Stomach (tissue), 9 donors: ENCODE measurements around the gene PTPN7. TPM values are rescaled to one million over a fixed set of nuclear protein-coding genes. Genes with fewer than 3 reads are reported as not detected.

Experiments used
- DNase-seq, 2 donors: peaks; one replicate each; pipeline versions ENCODE4 v3.0.0 to v3.0.0-alpha.2; 2013 to 2019
- H3K27ac ChIP-seq, 5 donors: fragments of 200-600 bp in 4 of 5; sonication (generic) in 4 of 5; one replicate each; pipeline ENCODE4 v1.5.1; 2013 to 2019; ENCODE audit warnings: mild to moderate bottlenecking in 1 of 5, moderate library complexity in 1 of 5
- H3K27me3 ChIP-seq, 3 donors: fragments of 200-600 bp; sonication (generic); one replicate each; pipeline ENCODE4 v1.5.1; 2017 to 2019; ENCODE audit warnings: mixed run types in 1 of 3
- H3K36me3 ChIP-seq, 4 donors: fragments of 200-600 bp; sonication (generic); 1 replicate in 3 of 4; 2 replicates in 1 of 4; pipeline ENCODE4 v1.5.1; 2016 to 2019
- H3K4me1 ChIP-seq, 4 donors: fragments of 200-600 bp; sonication (generic); one replicate each; pipeline ENCODE4 v1.5.1; 2016 to 2019
- H3K4me3 ChIP-seq, 4 donors: fragments of 200-600 bp; sonication (generic) in 3 of 4; one replicate each; pipeline ENCODE4 v1.5.1; 2016 to 2019; ENCODE audit warnings: mild to moderate bottlenecking in 1 of 4
- H3K9me3 ChIP-seq, 4 donors: fragments of 200-600 bp; sonication (generic); one replicate each; pipeline ENCODE4 v1.5.1; 2016 to 2019
- EP300 ChIP-seq: sonication (generic); formaldehyde crosslinking; IDR thresholded peaks from one replicate; pipeline ENCODE4 v1.6.1; 2017; ENCODE audit warnings: antibody characterized with exemption
- POLR2A ChIP-seq, 4 donors: fragments of 450-650 bp; IDR thresholded peaks; one replicate each; pipeline ENCODE4 v1.6.1; 2016; ENCODE audit warnings: antibody characterized with exemption in 4 of 4, control low read depth in 2 of 4, mild to moderate bottlenecking in 1 of 4, moderate library complexity in 1 of 4
- POLR2AphosphoS5 ChIP-seq, 3 donors: sonication (generic); formaldehyde crosslinking; IDR thresholded peaks; one replicate each; pipeline ENCODE4 v1.6.1; 2016; ENCODE audit warnings: antibody characterized with exemption in 3 of 3
- WGBS, 5 donors: extraction: QIAGEN DNeasy Blood & Tissue Kit in 3 of 5; methylation state at CpG; one replicate each; pipeline versions ENCODE4 v1.1.5 to v1.1.7; 2013 to 2018; 5-methylcytosine and 5-hydroxymethylcytosine counted together
- intact Hi-C: fragments of 100-400 bp; cut with DNase I; formaldehyde crosslinking; loops from one replicate; pipeline ENCODE4 v1.15.1; 2023; ENCODE audit warnings: low total_unique reads
- polyA plus RNA-seq, 3 donors: library from polyadenylated mRNA; stranded (reverse); fragments of 200-250 nt; gene quantifications; one replicate each; pipeline ENCODE4 v1.2.3, GENCODE V29; 2013
- total RNA-seq, 5 donors: library from RNA; depleted of rRNA; stranded (reverse); fragments of >200 nt; gene quantifications; one replicate each; pipeline versions ENCODE4 v1.1.0 to v1.2.3, GENCODE V29; 2014 to 2016
- TF ChIP-seq, protein P1 (sequence below), 7 experiments: fragments of 450-650 bp in 4 of 7; fragments of 200-600 bp in 3 of 7; sonication (generic) in 3 of 7; IDR thresholded peaks; one replicate each; pipeline ENCODE4 v1.5.1; 2016 to 2019; ENCODE audit warnings: antibody characterized with exemption in 7 of 7, control low read depth in 2 of 7, mild to moderate bottlenecking in 1 of 7
- donor health status: healthy with polysubstance abuse.
- donor health status: Bipolar disorder and iron deficiency.
- donor health status: healthy.

Gene PTPN7
- total and polyA plus RNA-seq, 8 donors = 1.8 to 16.3 (median 4.0) TPM; not detected in 1

- intact Hi-C loops = no loop called here
- Histone ChIP-seq H3K36me3 (no peaks in the 10 kb centered on the region), H3K27me3 (peaks cover 0 to 62% (median 0%) of the 10 kb centered on the region in 3 donors), H3K4me1 (peaks cover 0 to 7% (median 5%) of the 10 kb centered on the region in 4 donors), H3K9me3 (no peaks in the 10 kb centered on the region), H3K4me3 (no peak overlapping the region), H3K27ac (no peak overlapping the region)
- TF ChIP-seq POLR2A (IDR thresholded peaks at IDR 0.05) (no peak), EP300 (no peak), POLR2AphosphoS5 (IDR thresholded peaks at IDR 0.05) (no peak)
- TF ChIP-seq, protein P1, sequence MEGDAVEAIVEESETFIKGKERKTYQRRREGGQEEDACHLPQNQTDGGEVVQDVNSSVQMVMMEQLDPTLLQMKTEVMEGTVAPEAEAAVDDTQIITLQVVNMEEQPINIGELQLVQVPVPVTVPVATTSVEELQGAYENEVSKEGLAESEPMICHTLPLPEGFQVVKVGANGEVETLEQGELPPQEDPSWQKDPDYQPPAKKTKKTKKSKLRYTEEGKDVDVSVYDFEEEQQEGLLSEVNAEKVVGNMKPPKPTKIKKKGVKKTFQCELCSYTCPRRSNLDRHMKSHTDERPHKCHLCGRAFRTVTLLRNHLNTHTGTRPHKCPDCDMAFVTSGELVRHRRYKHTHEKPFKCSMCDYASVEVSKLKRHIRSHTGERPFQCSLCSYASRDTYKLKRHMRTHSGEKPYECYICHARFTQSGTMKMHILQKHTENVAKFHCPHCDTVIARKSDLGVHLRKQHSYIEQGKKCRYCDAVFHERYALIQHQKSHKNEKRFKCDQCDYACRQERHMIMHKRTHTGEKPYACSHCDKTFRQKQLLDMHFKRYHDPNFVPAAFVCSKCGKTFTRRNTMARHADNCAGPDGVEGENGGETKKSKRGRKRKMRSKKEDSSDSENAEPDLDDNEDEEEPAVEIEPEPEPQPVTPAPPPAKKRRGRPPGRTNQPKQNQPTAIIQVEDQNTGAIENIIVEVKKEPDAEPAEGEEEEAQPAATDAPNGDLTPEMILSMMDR (IDR thresholded peaks at IDR 0.05) = no peak
- WGBS, 5 donors = 66 to 76% (median 72%) methylated on average over 14 to 19 of the region's 19 CpGs
- no peak for DNase-seq
Observed at GRCh38 chr1:202179828-202180750, 19.7 kb upstream of the PTPN7 start.

- Histone ChIP-seq H3K36me3 (no peaks in the 10 kb centered on the region), H3K9me3 (no peaks in the 10 kb centered on the region), H3K4me1 (no peaks in the 10 kb centered on the region), H3K27ac (no peak overlapping the region), H3K27me3 (peaks cover 0 to 40% (median 0%) of the 10 kb centered on the region in 3 donors), H3K4me3 (no peak overlapping the region)
- no peak for DNase-seq
- intact Hi-C loops = no loop called here
- 87 to 90% (median 89%) methylated on average over 21 to 29 of the region's 29 CpGs for WGBS, 5 donors
- no peak for TF ChIP-seq POLR2AphosphoS5 (IDR thresholded peaks at IDR 0.05)
- no peak for TF ChIP-seq EP300
- no peak for TF ChIP-seq POLR2A (IDR thresholded peaks at IDR 0.05)
- TF ChIP-seq, protein P1 (IDR thresholded peaks at IDR 0.05) = no peak
Observed at GRCh38 chr1:202176949-202177927, 16.8 kb upstream of the PTPN7 start.

DNA sequence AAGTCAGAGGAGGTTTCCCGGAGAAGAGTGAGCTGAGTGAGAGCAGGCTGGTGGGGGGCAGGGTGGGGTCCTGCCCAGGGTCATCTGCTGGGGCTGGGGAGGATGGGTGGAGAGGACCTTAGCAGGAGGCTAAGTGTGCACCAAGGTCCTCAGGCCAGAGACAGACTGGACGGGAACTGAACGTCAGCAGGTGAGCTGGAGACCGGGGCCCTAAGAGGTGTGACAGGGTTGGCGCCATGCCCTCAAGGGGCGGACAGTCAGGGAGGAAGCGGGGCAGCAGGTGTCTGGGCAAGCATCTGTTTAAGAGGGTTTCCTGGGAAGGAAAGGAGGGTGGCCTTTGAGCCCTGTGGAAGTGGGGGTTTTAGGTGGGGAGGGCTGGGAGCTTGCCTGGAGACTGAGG lies 13.6 kb upstream of the PTPN7 start:
- H3K27me3 ChIP-seq = peaks cover 0 to 16% (median 0%) of the 10 kb centered on the region in 3 donors
- no peak for TF ChIP-seq EP300
- TF ChIP-seq POLR2AphosphoS5 (IDR thresholded peaks at IDR 0.05) = no peak
- TF ChIP-seq POLR2A (IDR thresholded peaks at IDR 0.05) = no peak
- TF ChIP-seq, protein P1 (IDR thresholded peaks at IDR 0.05) = no peak
- 75 to 89% (median 82%) methylated on average over 7 of the region's 7 CpGs for WGBS, 5 donors
- intact Hi-C loops = no loop called here
- no peaks in the 10 kb centered on the region for H3K9me3 ChIP-seq
- H3K36me3 ChIP-seq = no peaks in the 10 kb centered on the region
- no peak for DNase-seq
- H3K4me3 ChIP-seq = no peak overlapping the region
- no peaks in the 10 kb centered on the region for H3K4me1 ChIP-seq
- H3K27ac ChIP-seq = no peak overlapping the region

DNA sequence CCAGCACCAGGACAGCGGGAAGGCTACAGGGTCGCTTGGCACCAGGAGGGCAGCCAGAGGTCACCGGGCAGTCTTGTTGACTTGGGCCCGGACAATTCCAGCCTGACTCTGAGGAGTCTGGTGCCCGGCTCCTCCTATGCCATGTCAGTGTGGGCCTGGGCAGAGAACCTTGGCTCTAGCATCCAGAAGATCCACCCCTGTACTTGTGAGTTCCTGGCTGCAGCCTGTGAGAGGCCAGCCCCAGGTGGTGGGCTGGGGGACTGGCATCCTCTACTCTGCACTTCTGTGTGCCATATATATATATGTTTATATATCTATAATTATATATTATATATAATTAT lies 11.6 kb upstream of the PTPN7 start:
- no peak for DNase-seq
- TF ChIP-seq, protein P1 (IDR thresholded peaks at IDR 0.05) = no peak
- TF ChIP-seq POLR2AphosphoS5 (IDR thresholded peaks at IDR 0.05) = no peak
- no peak for TF ChIP-seq EP300
- TF ChIP-seq POLR2A (IDR thresholded peaks at IDR 0.05) = no peak
- Histone ChIP-seq H3K27me3 (peaks cover 0 to 11% (median 0%) of the 10 kb centered on the region in 3 donors), H3K36me3 (no peaks in the 10 kb centered on the region), H3K27ac (no peak overlapping the region), H3K9me3 (no peaks in the 10 kb centered on the region), H3K4me1 (peaks cover 0 to 12% (median 8%) of the 10 kb centered on the region in 4 donors), H3K4me3 (no peak overlapping the region)
- 80 to 91% (median 83%) methylated on average over 5 of the region's 5 CpGs for WGBS, 5 donors
- intact Hi-C loops = no loop called here
